Middle frontal gyrus (tissue), 1 donor: ENCODE measurements around the gene KCNJ11.

Source experiments
- DNase-seq: peaks from one replicate; pipeline ENCODE4 v3.0.0-alpha.2; 2015; ENCODE audit warnings: low spot score; ENCODE audit errors: extremely low spot score

KCNJ11 gene

GRCh38 chr11:17391493-17392355, 3.3 kb upstream of the KCNJ11 start:
- DNase-seq = no peak

- DNase-seq = no peak
These were observed 1.6 kb upstream of the KCNJ11 start for GRCh38 chr11:17389957-17390649.

GRCh38 chr11:17389211-17389956, 925 bp upstream of the KCNJ11 start:
- no peak for DNase-seq

- no peak for DNase-seq
These were observed 648 bp downstream of the KCNJ11 start for GRCh38 chr11:17387811-17388210.

- DNase-seq = no peak
These were observed 1.2 kb downstream of the KCNJ11 start for GRCh38 chr11:17387254-17387653.

- peak; percentile 37 for DNase-seq
These were observed 2.0 kb downstream of the KCNJ11 start for GRCh38 chr11:17386331-17387084.

- DNase-seq = no peak
These were observed 2.5 kb downstream of the KCNJ11 start for GRCh38 chr11:17385926-17386325.

GRCh38 chr11:17385492-17385891, 3.0 kb downstream of the KCNJ11 start:
- no peak for DNase-seq

- peak; percentile 62 for DNase-seq
These were observed 4.4 kb downstream of the KCNJ11 start for GRCh38 chr11:17384002-17384511.

GRCh38 chr11:17383461-17383860, 5.0 kb downstream of the KCNJ11 start:
- no peak for DNase-seq

- DNase-seq = no peak
These were observed 6.3 kb downstream of the KCNJ11 start for GRCh38 chr11:17382046-17382728.

GRCh38 chr11:17381156-17381555, 7.3 kb downstream of the KCNJ11 start:
- no peak for DNase-seq

GRCh38 chr11:17379383-17380180, 8.9 kb downstream of the KCNJ11 start:
- no peak for DNase-seq

GRCh38 chr11:17378655-17379054, 9.8 kb downstream of the KCNJ11 start:
- no peak for DNase-seq

GRCh38 chr11:17376493-17376892, 12.0 kb downstream of the KCNJ11 start:
- DNase-seq = no peak

GRCh38 chr11:17375547-17375946, 12.9 kb downstream of the KCNJ11 start:
- no peak for DNase-seq

GRCh38 chr11:17371614-17372013, 16.8 kb downstream of the KCNJ11 start:
- DNase-seq = no peak

GRCh38 chr11:17369684-17370243, 18.7 kb downstream of the KCNJ11 start:
- DNase-seq = no peak

- DNase-seq = no peak
These were observed 19.4 kb downstream of the KCNJ11 start for GRCh38 chr11:17369094-17369493.
